HG02588 (cell line): Measurements from ENCODE around the gene TLR1.
A peak's percentile ranks its signal among the peaks of the same experiment; 100 is the strongest.
"Not testable (repeated sequence)": the region's sequence is repeated elsewhere in the genome, so short reads cannot be mapped to it uniquely, and the experiment has no call there.

Source experiments
- ATAC-seq: cut with Tn5 transposase; IDR thresholded peaks from one replicate; pipeline ENCODE4 v1.9.1; 2021; ENCODE audit warnings: mild to moderate bottlenecking, moderate library complexity; ENCODE audit not compliant: unreplicated experiment

TLR1 gene

GRCh38 chr4:38807462-38807861 is 2.9 kb upstream of the TLR1 start:
- not testable (repeated sequence) for ATAC-seq

- ATAC-seq, result not testable (repeated sequence)
These were observed 1.7 kb upstream of the TLR1 start for GRCh38 chr4:38806251-38806650.

GRCh38 chr4:38805530-38806145 is 1.0 kb upstream of the TLR1 start:
- peak; percentile 81 for ATAC-seq

- peak; percentile 68 for ATAC-seq
These were observed 548 bp downstream of the TLR1 start for GRCh38 chr4:38803833-38804653.

- ATAC-seq, result no peak
These were observed 1.8 kb downstream of the TLR1 start for GRCh38 chr4:38802561-38803355.

GRCh38 chr4:38800961-38801450 is 3.6 kb downstream of the TLR1 start:
- no peak for ATAC-seq

- ATAC-seq, result no peak
These were observed 4.2 kb downstream of the TLR1 start for GRCh38 chr4:38800366-38800765.

- ATAC-seq, result no peak
These were observed 9.5 kb downstream of the TLR1 start for GRCh38 chr4:38795087-38795486.

GRCh38 chr4:38794051-38794450 is 10.5 kb downstream of the TLR1 start:
- no peak for ATAC-seq

GRCh38 chr4:38791010-38791409 is 13.6 kb downstream of the TLR1 start:
- no peak for ATAC-seq

- no peak for ATAC-seq
These were observed 16.3 kb downstream of the TLR1 start for GRCh38 chr4:38788317-38788716.

GRCh38 chr4:38787693-38788092 is 16.9 kb downstream of the TLR1 start:
- no peak for ATAC-seq

- ATAC-seq, result no peak
These were observed 18.6 kb downstream of the TLR1 start for GRCh38 chr4:38785901-38786402.

- ATAC-seq, result no peak
These were observed 19.4 kb downstream of the TLR1 start for GRCh38 chr4:38785041-38785790.

- ATAC-seq, result no peak
These were observed 20.4 kb downstream of the TLR1 start for GRCh38 chr4:38784141-38784540.

- no peak for ATAC-seq
These were observed 21.5 kb downstream of the TLR1 start for GRCh38 chr4:38783109-38783460.

GRCh38 chr4:38782452-38783108 is 22.0 kb downstream of the TLR1 start, which contains the start of gene TLR10:
Gene TLR10 (minus strand): TSS chr4:38782990. CDS start chr4:38775590, 7,400 bp downstream.
- peak; percentile 59 for ATAC-seq

- ATAC-seq, result no peak
These were observed 22.7 kb downstream of the TLR1 start for GRCh38 chr4:38781854-38782261.

GRCh38 chr4:38780833-38781484 is 23.6 kb downstream of the TLR1 start:
- no peak for ATAC-seq
